ENCODE results near the gene RABEP1.

RABEP1 gene

GRCh38 chr17:5257124-5257523 lies 25.0 kb upstream of the RABEP1 start:
- no peak for TF ChIP-seq CTCF (IDR thresholded peaks at IDR 0.05; ENCODE audit: insufficient read depth, low read depth, low read length, missing control alignments)
- no peak for DNase-seq (ENCODE audit: low read depth)

GRCh38 chr17:5260542-5260941 lies 21.5 kb upstream of the RABEP1 start:
- no peak for DNase-seq (ENCODE audit: low read depth)
- no peak overlapping the region for H3K4me3 ChIP-seq (ENCODE audit: low read depth, low read length)
- no peak for TF ChIP-seq CTCF (IDR thresholded peaks at IDR 0.05; ENCODE audit: insufficient read depth, low read depth, low read length, missing control alignments)

More at GRCh38 chr17:5257124-5257523, 25.0 kb upstream of the RABEP1 start:
- no peak overlapping the region for H3K4me3 ChIP-seq (ENCODE audit: low read depth, low read length)

- DNase-seq (ENCODE audit: low read depth): no peak
- no peak overlapping the region for H3K4me3 ChIP-seq (ENCODE audit: low read depth, low read length)
- TF ChIP-seq CTCF (IDR thresholded peaks at IDR 0.05; ENCODE audit: insufficient read depth, low read depth, low read length, missing control alignments): no peak
These were observed 19.6 kb upstream of the RABEP1 start for GRCh38 chr17:5262416-5262991.

GRCh38 chr17:5263441-5263840 lies 18.6 kb upstream of the RABEP1 start:
- DNase-seq (ENCODE audit: low read depth): no peak
- no peak overlapping the region for H3K4me3 ChIP-seq (ENCODE audit: low read depth, low read length)
- TF ChIP-seq CTCF (IDR thresholded peaks at IDR 0.05; ENCODE audit: insufficient read depth, low read depth, low read length, missing control alignments): no peak

- H3K4me3 ChIP-seq (ENCODE audit: low read depth, low read length): no peak overlapping the region
- TF ChIP-seq CTCF (IDR thresholded peaks at IDR 0.05; ENCODE audit: insufficient read depth, low read depth, low read length, missing control alignments): no peak
- DNase-seq (ENCODE audit: low read depth): no peak
These were observed 17.2 kb upstream of the RABEP1 start for GRCh38 chr17:5264893-5265292.

- TF ChIP-seq CTCF (IDR thresholded peaks at IDR 0.05; ENCODE audit: insufficient read depth, low read depth, low read length, missing control alignments): no peak
- no peak for DNase-seq (ENCODE audit: low read depth)
- no peak overlapping the region for H3K4me3 ChIP-seq (ENCODE audit: low read depth, low read length)
These were observed 12.7 kb upstream of the RABEP1 start for GRCh38 chr17:5269241-5269960.

- no peak for DNase-seq (ENCODE audit: low read depth)
- no peak for TF ChIP-seq CTCF (IDR thresholded peaks at IDR 0.05; ENCODE audit: insufficient read depth, low read depth, low read length, missing control alignments)
These were observed 9.8 kb upstream of the RABEP1 start for GRCh38 chr17:5272322-5272721.

More at GRCh38 chr17:5272322-5272721, 9.8 kb upstream of the RABEP1 start:
- H3K4me3 ChIP-seq (ENCODE audit: low read depth, low read length): no peak overlapping the region

All from GM12865 (cell line).